ENCODE measurements around the gene KCNQ1. TPM values are rescaled to one million over a fixed set of nuclear protein-coding genes. Genes with fewer than 3 reads are reported as not detected.

Gene KCNQ1
- total and polyA plus RNA-seq, 9 of the 15 experiments (the other 6 are each of a cell fraction or from before 2014, with no cell fraction given) = 0.44 TPM; not detected in 8

DNA sequence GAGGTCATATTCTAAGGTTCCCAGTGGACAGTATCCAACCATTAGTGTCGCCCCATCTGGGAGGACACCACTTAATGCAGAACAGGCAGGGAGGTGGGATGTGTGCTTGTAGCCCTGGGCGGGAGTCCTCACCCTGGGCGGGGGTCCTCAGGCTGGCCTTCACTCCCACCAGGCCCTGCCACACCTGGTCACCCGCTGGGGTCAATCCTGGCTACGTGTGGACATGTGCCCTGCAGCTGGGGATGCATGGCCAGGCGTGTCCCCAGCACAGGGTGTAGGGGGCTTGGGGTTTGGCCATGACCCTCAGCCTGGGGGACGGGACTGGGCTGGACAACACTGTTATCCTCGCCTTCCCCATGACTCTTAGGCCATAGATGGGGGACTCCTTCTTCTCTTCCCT is 19.3 kb upstream of the KCNQ1 start:
- H3K9me1 ChIP-seq (ENCODE audit: control insufficient read depth, insufficient read depth, low read length) = peaks cover 2% of the 10 kb centered on the region
- H2AFZ ChIP-seq (ENCODE audit: low read depth, low read length) = no peak overlapping the region
- peaks cover 10% of the 10 kb centered on the region; the same call in 1 of the 2 replicates for H4K20me1 ChIP-seq (replicated peaks; ENCODE audit: control insufficient read depth, insufficient read depth, low read length)
- no peak for DNase-seq (ENCODE audit: extremely low read depth in 1 of 4, low spot score in 3 of 4)
- BruUV-seq (replicated peaks) = no TSS peak
- H3K79me2 ChIP-seq (ENCODE audit: control insufficient read depth, insufficient read depth, low read length) = no peaks in the 10 kb centered on the region
- CTCF ChIA-PET (ENCODE audit: low intra/inter-chr PET ratio) = interaction anchor here (6.2 kb wide), 1 partner anchor 106 kb away, joined by 76 read pairs; no protein-coding TSS in a partner anchor
- FAIRE-seq = no peak
- H3K4me1 ChIP-seq (replicated peaks in 1 of 2; ENCODE audit: control insufficient read depth in 2 of 2, insufficient read depth in 2 of 2, low read length in 2 of 2) = peaks cover 0 to 24% of the 10 kb centered on the region in 2 experiments; a peak in 2 of 5 replicates
- no peak overlapping the region for H3K4me3 ChIP-seq
- TF ChIP-seq ELF1 (tag; IDR thresholded peaks at IDR 0.05) = no peak
- TF ChIP-seq, protein P1, sequence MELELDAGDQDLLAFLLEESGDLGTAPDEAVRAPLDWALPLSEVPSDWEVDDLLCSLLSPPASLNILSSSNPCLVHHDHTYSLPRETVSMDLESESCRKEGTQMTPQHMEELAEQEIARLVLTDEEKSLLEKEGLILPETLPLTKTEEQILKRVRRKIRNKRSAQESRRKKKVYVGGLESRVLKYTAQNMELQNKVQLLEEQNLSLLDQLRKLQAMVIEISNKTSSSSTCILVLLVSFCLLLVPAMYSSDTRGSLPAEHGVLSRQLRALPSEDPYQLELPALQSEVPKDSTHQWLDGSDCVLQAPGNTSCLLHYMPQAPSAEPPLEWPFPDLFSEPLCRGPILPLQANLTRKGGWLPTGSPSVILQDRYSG (tag; conservative IDR thresholded peaks at IDR 0.05; ENCODE audit: low read depth) = no peak
- TF ChIP-seq ZFP30 (CRISPR knock-in tag; IDR thresholded peaks at IDR 0.05; ENCODE audit: borderline replicate concordance) = no peak
- TF ChIP-seq, protein P2, sequence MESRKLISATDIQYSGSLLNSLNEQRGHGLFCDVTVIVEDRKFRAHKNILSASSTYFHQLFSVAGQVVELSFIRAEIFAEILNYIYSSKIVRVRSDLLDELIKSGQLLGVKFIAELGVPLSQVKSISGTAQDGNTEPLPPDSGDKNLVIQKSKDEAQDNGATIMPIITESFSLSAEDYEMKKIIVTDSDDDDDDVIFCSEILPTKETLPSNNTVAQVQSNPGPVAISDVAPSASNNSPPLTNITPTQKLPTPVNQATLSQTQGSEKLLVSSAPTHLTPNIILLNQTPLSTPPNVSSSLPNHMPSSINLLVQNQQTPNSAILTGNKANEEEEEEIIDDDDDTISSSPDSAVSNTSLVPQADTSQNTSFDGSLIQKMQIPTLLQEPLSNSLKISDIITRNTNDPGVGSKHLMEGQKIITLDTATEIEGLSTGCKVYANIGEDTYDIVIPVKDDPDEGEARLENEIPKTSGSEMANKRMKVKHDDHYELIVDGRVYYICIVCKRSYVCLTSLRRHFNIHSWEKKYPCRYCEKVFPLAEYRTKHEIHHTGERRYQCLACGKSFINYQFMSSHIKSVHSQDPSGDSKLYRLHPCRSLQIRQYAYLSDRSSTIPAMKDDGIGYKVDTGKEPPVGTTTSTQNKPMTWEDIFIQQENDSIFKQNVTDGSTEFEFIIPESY (CRISPR knock-in tag; IDR thresholded peaks at IDR 0.05) = no peak
- no peak for TF ChIP-seq ZEB2 (IDR thresholded peaks at IDR 0.05)
- no peak for TF ChIP-seq POU5F1 (IDR thresholded peaks at IDR 0.05; ENCODE audit: borderline replicate concordance, low read depth, low read length, partially characterized antibody)
- TF ChIP-seq CBFB (CRISPR knock-in tag; IDR thresholded peaks at IDR 0.05) = no peak
- TF ChIP-seq RBM22 (IDR thresholded peaks at IDR 0.05; ENCODE audit: low read depth, low read length, poor library complexity, severe bottlenecking) = no peak
- TF ChIP-seq MAFG (tag; conservative IDR thresholded peaks at IDR 0.05) = no peak
- TF ChIP-seq PHB2 (IDR thresholded peaks at IDR 0.05; ENCODE audit: low read depth) = no peak
- H3K4me2 ChIP-seq (ENCODE audit: insufficient read depth, low read length) = no peak overlapping the region
- in situ Hi-C loops (cut with MboI) = loop anchor here (5.0 kb wide), 2 partner anchors 107 to 472 kb away; no protein-coding TSS in a partner anchor
- WGBS (ENCODE audit: insufficient coverage, low coverage, missing lambda C conversion rate) = 3% methylated on average over 6 of the region's 8 CpGs
- POLR2A ChIA-PET = interaction anchor here (0.8 kb wide), 1 partner anchor 106 kb away, joined by 3 read pairs; no protein-coding TSS in a partner anchor
- H3K9me3 ChIP-seq (replicated peaks; ENCODE audit: control insufficient read depth, insufficient read depth, low read depth, low read length) = peaks cover 6% of the 10 kb centered on the region; the same call in 1 of the 2 replicates
- H3K36me3 ChIP-seq (ENCODE audit: control insufficient read depth, insufficient read depth, low read length) = no peaks in the 10 kb centered on the region
- H3K27me3 ChIP-seq (ENCODE audit: control insufficient read depth in 2 of 2, insufficient read depth in 2 of 2, low read length in 2 of 2) = peaks cover 0 to 43% of the 10 kb centered on the region in 2 experiments; a peak in 4 of 5 replicates
- H3K27ac ChIP-seq (ENCODE audit: extremely low read depth, low read depth, low read length) = no peak overlapping the region
- H3K9ac ChIP-seq (ENCODE audit: insufficient read depth in 1 of 2, low read depth in 2 of 2, low read length in 2 of 2) = no peak overlapping the region
- no peak for ATAC-seq
- intact Hi-C loops (cut with micrococcal nuclease) = no loop called here
